ENCODE data around the gene SLC29A4. TPM values are rescaled to one million over a fixed set of nuclear protein-coding genes. Genes with fewer than 3 reads are reported as not detected.

Gene SLC29A4
- total RNA-seq, 2 experiments from 2014 or later, result 2.5 to 2.9 TPM

DNA sequence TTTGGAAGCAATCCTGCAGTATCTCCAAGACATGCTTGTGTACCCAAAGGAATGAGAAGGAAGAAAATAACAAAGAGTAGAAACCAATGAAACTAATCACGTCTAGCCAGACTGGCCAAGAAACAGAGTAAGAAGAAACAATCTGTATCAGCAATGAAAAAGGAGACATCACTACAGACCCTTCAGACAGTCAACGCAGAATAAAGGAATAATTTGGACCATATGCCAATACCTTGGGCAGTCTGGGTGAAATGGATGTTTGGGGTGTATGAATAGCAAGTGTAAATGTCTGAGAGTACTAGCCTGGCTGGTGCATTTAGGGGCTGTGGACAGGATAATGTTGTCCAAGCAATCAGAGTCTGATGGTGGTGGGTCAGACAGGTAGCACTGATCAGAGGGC is 61.1 kb downstream of the SLC29A4 start:
- H3K4me3 Mint-ChIP-seq, result no peak overlapping the region
- ChIA-PET CTCF (no interaction called here), POLR2A (no interaction called here)
- TF ChIP-seq, protein P1, sequence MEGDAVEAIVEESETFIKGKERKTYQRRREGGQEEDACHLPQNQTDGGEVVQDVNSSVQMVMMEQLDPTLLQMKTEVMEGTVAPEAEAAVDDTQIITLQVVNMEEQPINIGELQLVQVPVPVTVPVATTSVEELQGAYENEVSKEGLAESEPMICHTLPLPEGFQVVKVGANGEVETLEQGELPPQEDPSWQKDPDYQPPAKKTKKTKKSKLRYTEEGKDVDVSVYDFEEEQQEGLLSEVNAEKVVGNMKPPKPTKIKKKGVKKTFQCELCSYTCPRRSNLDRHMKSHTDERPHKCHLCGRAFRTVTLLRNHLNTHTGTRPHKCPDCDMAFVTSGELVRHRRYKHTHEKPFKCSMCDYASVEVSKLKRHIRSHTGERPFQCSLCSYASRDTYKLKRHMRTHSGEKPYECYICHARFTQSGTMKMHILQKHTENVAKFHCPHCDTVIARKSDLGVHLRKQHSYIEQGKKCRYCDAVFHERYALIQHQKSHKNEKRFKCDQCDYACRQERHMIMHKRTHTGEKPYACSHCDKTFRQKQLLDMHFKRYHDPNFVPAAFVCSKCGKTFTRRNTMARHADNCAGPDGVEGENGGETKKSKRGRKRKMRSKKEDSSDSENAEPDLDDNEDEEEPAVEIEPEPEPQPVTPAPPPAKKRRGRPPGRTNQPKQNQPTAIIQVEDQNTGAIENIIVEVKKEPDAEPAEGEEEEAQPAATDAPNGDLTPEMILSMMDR (IDR thresholded peaks at IDR 0.05), result no peak
- no peak overlapping the region for H3K27ac Mint-ChIP-seq
- intact Hi-C loops (cut with micrococcal nuclease), result no loop called here
- H3K36me3 Mint-ChIP-seq (ENCODE audit: low read depth), result peaks cover 60% of the 10 kb centered on the region
- DNase-seq, result no peak
- peaks cover 6% of the 10 kb centered on the region for H3K4me1 Mint-ChIP-seq (ENCODE audit: low read depth)
- ATAC-seq, result no peak
- no peaks in the 10 kb centered on the region for H3K27me3 Mint-ChIP-seq
- peaks cover 23% of the 10 kb centered on the region for H3K9me3 Mint-ChIP-seq

DNA sequence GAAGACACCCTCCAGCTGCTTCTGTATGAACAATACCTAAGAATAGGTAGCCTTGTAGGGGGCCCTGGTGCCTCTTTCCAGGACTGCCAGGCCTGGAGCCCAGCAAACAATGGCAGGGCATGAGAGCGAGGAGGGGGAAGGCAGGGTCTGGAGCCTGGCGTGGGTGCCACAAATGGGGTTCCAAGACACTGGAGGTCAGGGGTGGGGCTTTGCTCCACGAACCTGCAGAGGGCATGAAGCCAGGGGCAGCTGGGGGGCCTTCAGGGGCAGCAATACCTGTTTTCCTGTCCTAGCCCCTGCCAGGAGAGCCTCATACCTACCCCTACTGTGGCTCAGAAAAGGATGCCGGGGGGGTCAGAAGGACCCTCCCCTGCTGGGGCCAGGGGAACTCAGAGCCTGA is 61.6 kb downstream of the SLC29A4 start:
- Mint-ChIP-seq H3K4me1 (ENCODE audit: low read depth) (peaks cover 6% of the 10 kb centered on the region), H3K27ac (no peak overlapping the region), H3K9me3 (peaks cover 23% of the 10 kb centered on the region), H3K27me3 (no peaks in the 10 kb centered on the region), H3K4me3 (no peak overlapping the region), H3K36me3 (ENCODE audit: low read depth) (peaks cover 60% of the 10 kb centered on the region)
- intact Hi-C loops (cut with micrococcal nuclease), result no loop called here
- CTCF ChIA-PET, result no interaction called here
- TF ChIP-seq, protein P1 (IDR thresholded peaks at IDR 0.05), result no peak
- ATAC-seq, result no peak
- no peak for DNase-seq
- POLR2A ChIA-PET, result interaction anchor here (1.0 kb wide), 1 partner anchor 10 kb away, joined by 3 read pairs; no protein-coding TSS in a partner anchor

DNA sequence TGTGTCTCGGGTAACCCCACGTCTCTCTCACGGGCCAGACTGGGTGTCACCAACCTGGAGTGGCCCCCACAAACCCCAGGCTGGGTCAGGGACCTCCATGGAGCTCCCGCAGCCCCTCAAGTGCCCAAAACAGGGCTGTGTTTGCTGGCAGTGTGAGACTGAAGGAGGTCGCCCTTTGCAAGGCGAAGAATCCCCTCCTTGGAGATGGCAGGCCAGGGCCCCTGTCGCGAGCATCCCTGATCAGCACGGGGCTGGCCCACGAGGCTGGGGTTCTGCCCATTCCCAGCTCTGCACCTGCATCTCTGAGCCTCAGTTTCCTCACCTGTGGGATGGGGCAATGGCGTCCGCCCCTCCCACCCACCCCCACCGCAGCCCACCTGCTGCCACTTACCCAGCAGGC is 62.4 kb downstream of the SLC29A4 start:
- no peak for ATAC-seq
- Mint-ChIP-seq H3K36me3 (ENCODE audit: low read depth) (peaks cover 56% of the 10 kb centered on the region), H3K4me1 (ENCODE audit: low read depth) (peaks cover 2% of the 10 kb centered on the region), H3K4me3 (no peak overlapping the region), H3K9me3 (peaks cover 23% of the 10 kb centered on the region), H3K27ac (no peak overlapping the region), H3K27me3 (no peaks in the 10 kb centered on the region)
- CTCF ChIA-PET, result no interaction called here
- POLR2A ChIA-PET, result interaction anchor here (1.0 kb wide), 1 partner anchor 9 kb away, joined by 3 read pairs; no protein-coding TSS in a partner anchor
- intact Hi-C loops (cut with micrococcal nuclease), result no loop called here
- DNase-seq, result no peak
- TF ChIP-seq, protein P1 (IDR thresholded peaks at IDR 0.05), result no peak

DNA sequence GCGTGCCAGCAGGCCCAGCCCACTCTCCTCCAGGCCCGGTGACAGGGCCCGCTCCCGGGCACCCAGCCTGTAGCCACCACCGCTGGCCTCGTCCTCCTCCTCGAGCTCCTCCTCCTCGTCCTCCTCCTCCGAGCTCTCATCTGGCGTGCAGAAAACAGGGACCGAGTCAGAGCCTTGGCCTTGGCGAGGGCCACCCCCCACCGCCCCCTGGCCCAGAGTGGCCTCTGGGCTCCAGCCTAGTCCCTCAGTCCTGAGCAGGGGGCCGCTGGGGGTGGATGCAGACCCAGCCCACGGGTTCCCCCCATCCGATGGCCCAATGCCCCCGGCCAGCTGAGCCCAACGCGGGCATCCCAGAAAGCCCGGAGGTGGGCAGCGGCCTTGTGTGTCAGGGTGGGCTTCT is 62.9 kb downstream of the SLC29A4 start:
- Mint-ChIP-seq H3K9me3 (peaks cover 23% of the 10 kb centered on the region), H3K4me3 (no peak overlapping the region), H3K36me3 (ENCODE audit: low read depth) (peaks cover 52% of the 10 kb centered on the region), H3K27me3 (no peaks in the 10 kb centered on the region), H3K27ac (no peak overlapping the region), H3K4me1 (ENCODE audit: low read depth) (no peaks in the 10 kb centered on the region)
- intact Hi-C loops (cut with micrococcal nuclease), result no loop called here
- ChIA-PET POLR2A (no interaction called here), CTCF (no interaction called here)
- DNase-seq (no peak), ATAC-seq (no peak)
- TF ChIP-seq, protein P1 (IDR thresholded peaks at IDR 0.05), result no peak

DNA sequence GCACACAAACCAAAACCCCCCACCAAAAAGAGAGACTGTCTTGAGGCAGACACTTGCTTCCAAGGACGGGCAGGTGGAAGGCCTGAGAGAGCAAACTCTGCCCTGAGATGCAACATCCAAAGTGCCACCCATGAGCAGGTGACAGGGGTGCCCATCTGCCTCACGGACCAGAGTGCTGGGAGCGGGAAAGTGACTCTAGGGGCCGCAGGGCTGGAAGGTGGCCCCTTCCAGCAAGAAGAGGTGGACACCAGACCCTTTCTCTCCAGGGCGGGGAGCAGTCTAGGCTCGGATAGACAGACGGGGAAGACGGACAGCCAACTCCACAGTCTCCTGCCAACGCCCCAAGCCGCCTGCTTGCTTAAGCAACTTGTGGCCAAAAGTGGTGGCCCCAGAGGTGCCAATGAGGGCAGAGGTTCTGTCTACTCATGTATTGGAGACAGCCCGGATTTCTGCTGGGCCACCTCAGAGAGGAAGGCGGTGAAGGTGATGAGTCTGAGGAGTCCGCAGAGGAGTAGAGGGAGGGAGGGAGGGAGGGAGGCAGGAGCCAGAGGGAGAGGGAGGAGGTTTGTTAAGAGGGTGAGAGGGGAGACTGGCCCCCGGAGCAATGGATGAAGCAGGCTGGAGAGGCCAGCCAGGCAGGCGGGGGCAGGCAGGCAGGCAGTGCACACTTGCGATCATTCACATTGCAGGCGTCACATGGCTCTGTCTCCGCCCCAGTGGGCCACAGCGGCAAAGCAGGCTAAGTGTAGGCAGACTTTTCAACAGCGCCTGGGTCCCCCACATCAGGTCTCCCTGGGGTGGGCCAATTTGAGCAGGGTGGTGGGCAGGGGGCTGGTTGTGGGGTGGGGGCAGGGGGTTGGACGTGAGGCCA is 65.6 kb downstream of the SLC29A4 start:
- POLR2A ChIA-PET, result no interaction called here
- Mint-ChIP-seq H3K4me1 (ENCODE audit: low read depth) (no peaks in the 10 kb centered on the region), H3K27me3 (no peaks in the 10 kb centered on the region), H3K27ac (no peak overlapping the region), H3K36me3 (ENCODE audit: low read depth) (peaks cover 36% of the 10 kb centered on the region), H3K9me3 (peaks cover 12% of the 10 kb centered on the region), H3K4me3 (no peak overlapping the region)
- TF ChIP-seq, protein P1 (IDR thresholded peaks at IDR 0.05), result no peak
- DNase-seq (no peak), ATAC-seq (no peak)
- CTCF ChIA-PET, result no interaction called here
- intact Hi-C loops (cut with micrococcal nuclease), result no loop called here

Measured in activated CD8-positive, alpha-beta T cell treated with anti-CD3 and anti-CD28 coated beads for 36 hours (primary cell).